A673 (cell line): Measurements from ENCODE around the gene POLR3K.

Source experiments
- CTCF ChIP-seq: fragments of 300-800, 200-600 bp; sonication (generic); conservative IDR thresholded peaks from 2 replicates; pipeline ENCODE4 v1.5.1; 2017; ENCODE audit warnings: low read depth, mild to moderate bottlenecking, antibody characterized with exemption, low read length, moderate library complexity, mixed read lengths
- EZH2 ChIP-seq: fragments of 200-600 bp; sonication (generic); IDR thresholded peaks from 2 replicates; pipeline ENCODE4 v1.6.1; 2017; ENCODE audit warnings: borderline replicate concordance, low read depth, mild to moderate bottlenecking, mixed read lengths, antibody characterized with exemption, low read length; ENCODE audit not compliant: poor library complexity, severe bottlenecking

GRCh38 chr16:75580-76501, 22.4 kb upstream of the POLR3K start:
- TF ChIP-seq CTCF (peak; percentile 42; the same call in 1 of the 2 replicates), EZH2 (no peak)
